ENCODE data around the gene CRNKL1.

Gene CRNKL1

GRCh38 chr20:20060234-20060998 lies 8.2 kb upstream of the CRNKL1 start:
- no peak for DNase-seq (ENCODE audit: low spot score)

- DNase-seq (ENCODE audit: low spot score): no peak
Observed at GRCh38 chr20:20051767-20052073, 546 bp downstream of the CRNKL1 start.

GRCh38 chr20:20039752-20040387 lies 12.4 kb downstream of the CRNKL1 start:
- no peak for DNase-seq (ENCODE audit: low spot score)

GRCh38 chr20:20038586-20038985 lies 13.7 kb downstream of the CRNKL1 start:
- DNase-seq (ENCODE audit: low spot score): no peak

- no peak for DNase-seq (ENCODE audit: low spot score)
Observed at GRCh38 chr20:20037960-20038359, 14.3 kb downstream of the CRNKL1 start.

GRCh38 chr20:20036756-20037155 lies 15.5 kb downstream of the CRNKL1 start:
- DNase-seq (ENCODE audit: low spot score): no peak

- DNase-seq (ENCODE audit: low spot score): no peak
Observed at GRCh38 chr20:20034486-20034885, 17.8 kb downstream of the CRNKL1 start.

- DNase-seq (ENCODE audit: low spot score): no peak
Observed at GRCh38 chr20:20031790-20032189, 20.5 kb downstream of the CRNKL1 start.

GRCh38 chr20:20027284-20027683 lies 25.0 kb downstream of the CRNKL1 start:
- DNase-seq (ENCODE audit: low spot score): no peak

- DNase-seq (ENCODE audit: low spot score): no peak
Observed at GRCh38 chr20:20024942-20025341, 27.3 kb downstream of the CRNKL1 start.

- DNase-seq (ENCODE audit: low spot score): no peak
Observed at GRCh38 chr20:20023395-20023794, 28.9 kb downstream of the CRNKL1 start.

- DNase-seq (ENCODE audit: low spot score): no peak
Observed at GRCh38 chr20:20022498-20022897, 29.8 kb downstream of the CRNKL1 start.

- DNase-seq (ENCODE audit: low spot score): no peak
Observed at GRCh38 chr20:20021835-20022234, 30.4 kb downstream of the CRNKL1 start.

- DNase-seq (ENCODE audit: low spot score): no peak
Observed at GRCh38 chr20:20020908-20021307, 31.4 kb downstream of the CRNKL1 start.

- DNase-seq (ENCODE audit: low spot score): no peak
Observed at GRCh38 chr20:20019123-20019522, 33.1 kb downstream of the CRNKL1 start.

- no peak for DNase-seq (ENCODE audit: low spot score)
Observed at GRCh38 chr20:20018366-20018765, 33.9 kb downstream of the CRNKL1 start.

- DNase-seq (ENCODE audit: low spot score): peak; percentile 59
Observed at GRCh38 chr20:20017844-20018185, 34.5 kb downstream of the CRNKL1 start.

GRCh38 chr20:20017001-20017843 lies 35.0 kb downstream of the CRNKL1 start, which contains the start of gene NAA20:
Gene NAA20 (plus strand): TSS chr20:20017362. CDS start chr20:20017397, 35 bp downstream.
- DNase-seq (ENCODE audit: low spot score): peak; percentile 93

- DNase-seq (ENCODE audit: low spot score): no peak
Observed at GRCh38 chr20:20014659-20015058, 37.6 kb downstream of the CRNKL1 start.

- DNase-seq (ENCODE audit: low spot score): no peak
Observed at GRCh38 chr20:20012541-20012940, 39.7 kb downstream of the CRNKL1 start.

GRCh38 chr20:20010639-20011500 lies 41.4 kb downstream of the CRNKL1 start:
- no peak for DNase-seq (ENCODE audit: low spot score)

GRCh38 chr20:20009784-20010253 lies 42.4 kb downstream of the CRNKL1 start:
- DNase-seq (ENCODE audit: low spot score): no peak
